NCI-H2107 treated with DMSO at 0.1 percent for 48 hours (cell line): ENCODE results near the gene CAMK2D.
A peak's percentile ranks its signal among the peaks of the same experiment; 100 is the strongest.
"Not testable (repeated sequence)": the region's sequence is repeated elsewhere in the genome, so short reads cannot be mapped to it uniquely, and the experiment has no call there.

ENCODE experiments used
- DNase-seq: peaks from one replicate; lab custom pipeline; 2025; ENCODE audit not compliant: unreplicated experiment; lab: John Stamatoyannopoulos, UW

Gene CAMK2D

GRCh38 chr4:113761620-113762185 lies at the start of gene CAMK2D:
CAMK2D (minus strand) TSS chr4:113761738; CDS start chr4:113761068, 670 bp downstream.
- peak; percentile 54 for DNase-seq

DNA sequence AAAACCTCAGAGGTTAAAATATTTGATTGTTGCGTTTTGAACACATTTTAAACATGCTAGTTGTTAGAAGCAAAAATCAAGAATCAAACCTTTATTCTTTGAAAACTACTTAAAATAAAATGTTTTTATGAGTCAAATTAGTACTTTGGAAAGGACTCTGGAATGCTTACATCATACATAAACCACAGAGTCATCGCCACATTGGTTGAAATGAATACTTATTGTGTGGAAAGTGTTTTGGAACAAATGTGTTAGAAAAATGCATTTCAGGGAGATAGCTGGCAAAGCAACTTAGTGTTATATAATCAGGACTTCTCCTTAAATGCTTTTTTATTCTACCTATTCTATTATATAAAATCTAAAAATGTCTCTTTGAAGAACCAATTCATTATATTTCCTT lies 49.4 kb upstream of the CAMK2D start:
- DNase-seq, result no peak

- no peak for DNase-seq
Observed at GRCh38 chr4:113809311-113809710, 47.8 kb upstream of the CAMK2D start.

- no peak for DNase-seq
Observed at GRCh38 chr4:113806850-113807249, 45.3 kb upstream of the CAMK2D start.

- no peak for DNase-seq
Observed at GRCh38 chr4:113801882-113802281, 40.3 kb upstream of the CAMK2D start.

DNA sequence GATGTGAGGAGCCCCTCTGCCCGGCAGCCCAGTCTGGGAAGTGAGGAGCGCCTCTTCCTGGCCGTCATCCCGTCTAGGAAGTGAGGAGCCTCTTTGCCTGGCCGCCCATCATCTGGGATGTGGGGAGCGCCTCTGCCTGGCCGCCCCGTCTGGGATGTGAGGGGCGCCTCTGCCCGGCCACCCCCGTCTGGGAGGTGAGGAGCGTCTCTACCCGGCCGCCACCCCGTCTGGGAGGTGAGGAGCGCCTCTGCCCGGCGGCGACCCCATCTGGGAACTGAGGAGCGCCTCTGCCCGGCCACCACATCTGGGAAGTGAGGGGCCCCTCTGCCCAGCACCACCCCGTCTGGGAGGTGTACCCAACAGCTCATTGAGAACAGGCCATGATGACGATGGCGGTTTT lies 34.8 kb upstream of the CAMK2D start:
- DNase-seq, result not testable (repeated sequence)

- no peak for DNase-seq
Observed at GRCh38 chr4:113790478-113790877, 28.9 kb upstream of the CAMK2D start.

DNA sequence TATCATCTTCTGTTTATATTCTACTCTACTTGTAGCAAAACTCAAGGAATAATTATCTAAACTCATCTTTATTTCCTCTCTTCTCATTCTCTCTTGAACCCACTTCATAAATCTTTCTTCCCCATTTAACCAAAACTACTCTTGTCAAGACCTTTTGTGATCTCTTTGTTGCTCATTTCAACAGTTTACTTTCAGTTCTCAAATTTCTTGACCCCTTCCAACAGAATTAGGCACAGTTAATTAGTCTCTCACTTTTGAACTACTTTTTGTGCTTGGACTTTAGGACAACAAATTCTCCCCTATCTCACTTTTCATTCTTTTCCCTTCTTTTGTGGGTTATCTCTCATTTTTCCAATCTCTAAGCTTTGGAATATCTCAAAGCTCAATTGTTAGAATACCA lies 27.4 kb upstream of the CAMK2D start:
- DNase-seq, result no peak

GRCh38 chr4:113785781-113786180 lies 24.2 kb upstream of the CAMK2D start:
- no peak for DNase-seq

DNA sequence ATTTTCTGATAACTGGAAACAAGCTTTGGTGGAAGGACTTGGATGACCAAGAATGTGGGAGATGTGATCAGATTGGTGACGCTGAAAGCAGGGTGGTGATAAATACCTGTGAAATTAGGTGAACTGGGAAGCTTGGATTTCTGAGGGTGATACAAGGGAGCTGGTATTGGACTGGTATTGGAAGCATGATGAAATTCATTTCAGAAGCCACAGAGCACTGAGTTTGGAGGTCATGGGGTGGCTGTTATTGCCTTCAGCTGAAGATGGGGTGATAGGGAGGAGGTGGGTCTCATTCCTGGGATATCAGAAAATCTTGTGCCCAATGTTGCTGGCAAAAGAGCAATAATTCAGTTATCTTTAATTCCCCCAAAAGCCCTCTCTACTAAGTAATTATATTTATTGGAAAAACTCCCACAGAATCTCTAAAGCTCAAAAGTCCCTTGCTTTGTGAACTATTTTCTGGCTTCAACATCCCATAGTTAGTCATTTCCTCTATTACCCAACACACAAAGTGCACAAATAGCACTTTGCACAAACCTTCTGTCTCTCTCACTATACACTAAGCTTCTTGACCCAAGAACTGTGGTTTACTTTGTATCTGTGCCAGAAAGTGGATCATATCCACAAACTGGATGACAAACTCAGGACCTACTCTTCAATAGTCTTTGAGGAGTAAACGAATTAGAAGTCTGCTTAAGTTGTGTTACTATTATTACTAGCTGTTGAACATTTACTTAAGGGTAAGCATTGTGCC lies 23.1 kb upstream of the CAMK2D start:
- DNase-seq, result no peak

DNA sequence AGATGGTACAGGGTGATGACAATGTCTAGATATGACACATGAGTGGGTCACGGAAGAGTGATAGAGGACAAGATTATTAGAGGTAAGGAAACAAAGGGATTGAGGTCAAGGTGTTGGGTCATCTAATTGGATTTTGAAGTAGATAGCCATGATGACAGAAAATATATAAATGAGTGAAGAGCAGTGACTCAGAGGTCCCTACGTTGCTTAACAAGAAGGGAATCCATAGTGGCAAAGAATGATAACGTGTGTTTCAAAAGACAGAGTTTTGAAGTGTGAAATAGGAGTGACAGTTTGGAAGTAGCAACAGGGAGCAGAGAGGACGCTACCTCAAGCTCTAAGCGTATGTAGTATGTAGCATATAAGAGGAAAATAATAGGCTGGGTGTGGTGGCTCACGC lies 22.2 kb upstream of the CAMK2D start:
- DNase-seq, result no peak

DNA sequence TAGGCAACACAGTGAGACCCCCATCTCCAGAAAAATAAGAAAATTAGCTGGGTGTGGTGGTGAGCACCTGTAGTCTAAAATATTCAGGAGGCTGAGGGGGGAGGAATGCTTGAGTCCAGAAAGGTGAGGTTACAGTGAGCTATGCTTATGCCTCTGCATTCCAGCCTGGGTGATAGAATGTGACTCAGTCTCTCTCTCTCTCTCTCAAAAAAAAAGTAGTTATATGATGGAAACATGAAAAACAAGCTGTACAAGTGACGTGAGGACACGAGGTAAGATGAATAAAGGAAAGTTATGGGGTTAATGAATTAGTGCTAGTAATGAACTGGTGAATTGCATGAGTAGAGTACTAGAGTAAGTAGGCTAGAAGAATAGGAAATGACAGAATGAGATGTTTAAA lies 21.8 kb upstream of the CAMK2D start:
- no peak for DNase-seq

- peak; percentile 1 for DNase-seq
Observed at GRCh38 chr4:113781439-113782040, 20.0 kb upstream of the CAMK2D start.

- no peak for DNase-seq
Observed at GRCh38 chr4:113776679-113777078, 15.1 kb upstream of the CAMK2D start.

DNA sequence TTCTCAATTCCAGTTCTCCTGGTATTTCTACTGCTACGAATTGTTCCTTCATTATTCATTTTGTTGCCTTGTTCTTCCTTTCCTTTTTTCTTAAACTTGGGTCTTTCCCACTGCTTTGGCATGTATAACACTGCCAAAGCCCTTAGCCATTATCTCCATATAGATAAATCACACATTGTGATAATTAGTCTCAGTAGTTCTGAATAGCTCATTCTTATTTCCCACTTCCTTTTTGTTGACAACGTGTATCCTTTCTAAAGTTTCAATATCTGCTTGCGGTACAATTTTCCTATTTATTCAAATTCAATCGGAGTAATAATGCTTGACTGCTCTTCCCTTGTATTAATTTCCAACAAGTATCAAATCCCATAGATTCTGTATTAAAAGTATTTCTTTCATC lies 14.5 kb upstream of the CAMK2D start:
- DNase-seq, result no peak

DNA sequence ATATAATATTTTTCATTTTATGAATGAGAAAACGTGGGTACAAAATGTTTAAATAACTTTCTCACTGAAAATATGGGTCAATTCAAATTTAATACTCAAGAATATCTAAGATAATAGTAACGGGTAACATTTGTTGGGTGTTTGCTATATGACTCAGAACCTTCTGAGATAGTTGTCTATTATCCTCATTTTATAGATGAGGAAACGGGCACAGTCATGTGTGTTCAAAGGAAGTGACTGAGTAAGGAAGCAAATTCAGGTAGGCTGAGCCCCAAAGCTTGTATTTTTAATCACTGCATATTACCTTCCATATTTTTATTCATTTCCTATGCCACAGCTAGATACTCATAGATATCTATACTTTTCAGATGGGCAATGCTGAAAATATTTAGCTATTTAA lies 12.2 kb upstream of the CAMK2D start:
- no peak for DNase-seq

DNA sequence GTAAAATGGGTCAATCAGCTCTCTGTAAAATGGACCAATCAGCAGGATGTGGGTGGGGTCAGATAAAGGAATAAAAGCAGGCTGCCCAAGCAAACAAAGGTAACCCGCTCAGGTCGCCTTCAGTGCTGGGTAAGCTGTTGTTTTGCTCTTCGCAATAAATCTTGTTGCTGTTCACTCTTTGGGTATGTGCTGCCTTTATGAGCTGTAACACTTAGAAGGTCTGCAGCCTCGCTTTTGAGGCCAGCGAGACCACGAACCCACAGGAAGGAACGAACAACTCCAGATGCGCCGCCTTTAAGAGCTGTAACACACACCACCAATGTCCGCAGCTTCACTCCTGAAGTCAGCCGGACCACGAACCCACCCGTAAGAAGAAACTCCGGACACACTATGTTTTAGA lies 11.5 kb upstream of the CAMK2D start:
- no peak for DNase-seq

GRCh38 chr4:113772319-113772718 lies 10.8 kb upstream of the CAMK2D start:
- no peak for DNase-seq

- DNase-seq, result no peak
Observed at GRCh38 chr4:113769744-113770143, 8.2 kb upstream of the CAMK2D start.

GRCh38 chr4:113768952-113769351 lies 7.4 kb upstream of the CAMK2D start:
- DNase-seq, result no peak

DNA sequence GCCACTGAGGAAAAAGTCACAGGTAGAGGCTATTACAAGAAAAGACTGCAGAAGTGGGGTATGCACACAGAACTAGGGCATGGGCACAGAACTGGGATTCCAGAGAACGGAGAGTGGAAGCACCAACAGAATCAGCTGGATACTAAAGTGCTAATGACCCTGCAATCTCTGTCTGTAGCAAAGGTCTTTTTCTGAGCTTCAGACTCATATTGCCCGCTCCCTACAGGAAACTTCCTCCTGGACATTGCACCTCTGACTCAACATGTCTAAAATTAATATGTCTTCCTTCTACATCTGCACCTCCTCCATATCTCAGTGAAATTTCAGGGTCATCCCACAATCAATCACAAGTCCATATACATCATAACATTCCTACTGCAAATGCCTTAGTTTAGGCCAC lies 5.3 kb upstream of the CAMK2D start:
- no peak for DNase-seq

GRCh38 chr4:113764720-113765264 lies 3.3 kb upstream of the CAMK2D start:
- no peak for DNase-seq
